A549 (cell line): ENCODE data around the gene IQCF6. TPM values are rescaled to one million over a fixed set of nuclear protein-coding genes. Genes with fewer than 3 reads are reported as not detected.

Experiments used
- ATAC-seq, 2 experiments: fragments of 200-7000 bp in 1 of 2; fragments of >200 bp in 1 of 2; cut with Nextera tagmentation in 1 of 2; cut with Tn5 transposase in 1 of 2; 3 replicates each; pipeline versions ENCODE4 v1.8.0 to v1.9.1; 2018 to 2020; ENCODE audit warnings: mild to moderate bottlenecking in 1 of 2, moderate library complexity in 1 of 2
- CTCF ChIA-PET: fragments of 300-600 bp; sonication (Branson Sonifier 250); formaldehyde crosslinking; extraction: SDS; loops from one replicate; lab custom pipeline; 2021; ENCODE audit warnings: antibody characterized with exemption, inconsistent platforms; lab: Yijun Ruan, JAX
- POLR2A ChIA-PET: fragments of 350-600 bp; formaldehyde crosslinking; extraction: SDS; loops from one replicate; lab custom pipeline; 2021; ENCODE audit warnings: antibody characterized with exemption, inconsistent platforms; lab: Yijun Ruan, JAX
- DNase-seq, 2 experiments: peaks; one replicate each; pipeline versions ENCODE4 v3.0.0 to v3.0.0-alpha.2; 2011 to 2016; ENCODE audit warnings: low read depth in 1 of 2, low spot score in 1 of 2
- FAIRE-seq: peaks from 2 replicates; lab custom pipeline; 2011; peaks lifted over from hg19 to GRCh38; lab: Jason Lieb, UNC
- H3K27ac ChIP-seq, 2 experiments: fragments of >200 bp; sonication (Bioruptor Twin); formaldehyde crosslinking; 3 replicates each; pipeline ENCODE4 v1.5.1; 2016 to 2017
- H3K4me1 ChIP-seq: fragments of >200 bp; sonication (Bioruptor Twin); formaldehyde crosslinking; 3 replicates; pipeline ENCODE4 v1.6.1; 2016
- H3K4me2 ChIP-seq: fragments of >200 bp; sonication (Bioruptor Twin); formaldehyde crosslinking; 3 replicates; pipeline ENCODE4 v1.6.1; 2016
- H3K4me3 ChIP-seq: fragments of >200 bp; sonication (Bioruptor Twin); formaldehyde crosslinking; 3 replicates; pipeline ENCODE4 v1.5.1; 2016
- H3K9me3 ChIP-seq: fragments of >200 bp; sonication (Bioruptor Twin); formaldehyde crosslinking; 3 replicates; pipeline ENCODE4 v1.6.1; 2016
- BCL3 ChIP-seq: fragments of >200 bp; sonication (Bioruptor Twin); formaldehyde crosslinking; IDR thresholded peaks from 3 replicates; pipeline ENCODE4 v1.6.1; 2016
- CBX2 ChIP-seq: fragments of 200-600 bp; sonication (generic); IDR thresholded peaks from 2 replicates; pipeline ENCODE4 v1.6.1; 2016; ENCODE audit warnings: low read depth, mild to moderate bottlenecking, borderline replicate concordance
- CBX8 ChIP-seq: fragments of 200-600 bp; sonication (generic); IDR thresholded peaks from 2 replicates; pipeline ENCODE4 v1.6.1; 2016
- CEBPB ChIP-seq, 2 experiments: fragments of >200 bp in 1 of 2; sonication (Bioruptor Twin) in 1 of 2; formaldehyde crosslinking in 1 of 2; IDR thresholded peaks; 2 replicates each; pipeline ENCODE4 v1.6.1; 2012 to 2016
- ELK1 ChIP-seq: fragments of 150-350 bp; IDR thresholded peaks from 2 replicates; pipeline ENCODE4 v1.6.1; 2014; ENCODE audit warnings: low read depth, mild to moderate bottlenecking, low read length
- EP300 ChIP-seq, 2 experiments: fragments of >200 bp; sonication (Bioruptor Twin); formaldehyde crosslinking; IDR thresholded peaks; 2 replicates in 1 of 2; 3 replicates in 1 of 2; pipeline ENCODE4 v1.6.1; 2016 to 2017
- HDAC2 ChIP-seq: fragments of 200-600 bp; sonication (generic); IDR thresholded peaks from 2 replicates; pipeline ENCODE4 v1.6.1; 2016
- HOXB13 ChIP-seq: fragments of 250-450 bp; sonication (Bioruptor Pico); IDR thresholded peaks from 2 replicates; pipeline ENCODE4 v1.5.0; 2020; ENCODE audit warnings: low read depth, mild to moderate bottlenecking, moderate library complexity
- HOXB5 ChIP-seq: fragments of 250-450 bp; sonication (Bioruptor Pico); IDR thresholded peaks from 2 replicates; pipeline ENCODE4 v1.5.0; 2020; ENCODE audit warnings: mild to moderate bottlenecking, moderate library complexity
- JUNB ChIP-seq: fragments of >200 bp; sonication (Bioruptor Twin); formaldehyde crosslinking; IDR thresholded peaks from 2 replicates; pipeline ENCODE4 v1.6.1; 2016
- KDM5A ChIP-seq: fragments of 200-600 bp; sonication (generic); IDR thresholded peaks from 2 replicates; pipeline ENCODE4 v1.6.1; 2016; ENCODE audit warnings: antibody characterized with exemption, mild to moderate bottlenecking
- MAFK ChIP-seq: fragments of 450-650 bp; IDR thresholded peaks from 2 replicates; pipeline ENCODE4 v1.6.1; 2014; ENCODE audit not compliant: partially characterized antibody
- MAX ChIP-seq: IDR thresholded peaks from 2 replicates; pipeline ENCODE4 v1.6.1; 2012
- POLR2AphosphoS2 ChIP-seq: conservative IDR thresholded peaks from 2 replicates; pipeline ENCODE4 v1.6.1; 2012; ENCODE audit warnings: low read length, improper control_type of control experiment, inconsistent platforms
- RAD21 ChIP-seq, 2 experiments: fragments of >200 bp in 1 of 2; sonication (Bioruptor Twin) in 1 of 2; formaldehyde crosslinking in 1 of 2; IDR thresholded peaks in 1 of 2; conservative IDR thresholded peaks in 1 of 2; 2 replicates in 1 of 2; 3 replicates in 1 of 2; pipeline ENCODE4 v1.6.1; 2012 to 2018; ENCODE audit warnings: inconsistent platforms in 1 of 2
- REST ChIP-seq: fragments of 200-600 bp; sonication (generic); IDR thresholded peaks from 2 replicates; pipeline ENCODE4 v1.6.1; 2016; ENCODE audit warnings: antibody characterized with exemption, mild to moderate bottlenecking, moderate library complexity
- RNF2 ChIP-seq: fragments of 200-600 bp; sonication (generic); IDR thresholded peaks from 2 replicates; pipeline ENCODE4 v1.6.1; 2016; ENCODE audit warnings: low read depth, mild to moderate bottlenecking, antibody characterized with exemption, moderate library complexity, borderline replicate concordance
- TP53 ChIP-seq: fragments of 250-450 bp; sonication (Bioruptor Pico); IDR thresholded peaks from 2 replicates; pipeline ENCODE4 v1.5.0; 2021; ENCODE audit warnings: mild to moderate bottlenecking, moderate library complexity
- USF2 ChIP-seq: fragments of 450-650 bp; IDR thresholded peaks from 2 replicates; pipeline ENCODE4 v1.6.1; 2014; ENCODE audit warnings: antibody characterized with exemption
- ZFP36 ChIP-seq: fragments of 450-650 bp; IDR thresholded peaks from 2 replicates; pipeline ENCODE4 v1.6.1; 2014; ENCODE audit warnings: borderline replicate concordance; ENCODE audit not compliant: partially characterized antibody
- ZNF302 ChIP-seq: fragments of 250-450 bp; sonication (Bioruptor Pico); IDR thresholded peaks from 2 replicates; pipeline ENCODE4 v1.9.0; 2021; ENCODE audit warnings: inconsistent platforms, mild to moderate bottlenecking, moderate library complexity
- WGBS: methylation state at CpG from one replicate; pipeline ENCODE4 v1.1.6; 2017; ENCODE audit errors: missing lambda C conversion rate; 5-methylcytosine and 5-hydroxymethylcytosine counted together
- polyA plus RNA-seq, 4 experiments: library from polyadenylated mRNA; depleted of rRNA in 3 of 4; stranded (reverse); fragments of >200 nt; fragmentation: RNase III in 1 of 4; extraction: RNeasy Plus Mini Kit Qiagen cat#74134 plus additional on column Dnase treatment in 1 of 4; gene quantifications; 2 replicates in 3 of 4; 3 replicates in 1 of 4; pipeline ENCODE4 v1.2.3, GENCODE V29; 2011 to 2017
- TF ChIP-seq, protein P1 (sequence below): fragments of 250-450 bp; sonication (Bioruptor Pico); IDR thresholded peaks from 2 replicates; pipeline ENCODE4 v1.5.0; 2020; ENCODE audit warnings: low read depth, mild to moderate bottlenecking, moderate library complexity

IQCF6 gene
- polyA plus RNA-seq, 2 of the 4 experiments (the other 2 are of a cell fraction), result not detected

DNA sequence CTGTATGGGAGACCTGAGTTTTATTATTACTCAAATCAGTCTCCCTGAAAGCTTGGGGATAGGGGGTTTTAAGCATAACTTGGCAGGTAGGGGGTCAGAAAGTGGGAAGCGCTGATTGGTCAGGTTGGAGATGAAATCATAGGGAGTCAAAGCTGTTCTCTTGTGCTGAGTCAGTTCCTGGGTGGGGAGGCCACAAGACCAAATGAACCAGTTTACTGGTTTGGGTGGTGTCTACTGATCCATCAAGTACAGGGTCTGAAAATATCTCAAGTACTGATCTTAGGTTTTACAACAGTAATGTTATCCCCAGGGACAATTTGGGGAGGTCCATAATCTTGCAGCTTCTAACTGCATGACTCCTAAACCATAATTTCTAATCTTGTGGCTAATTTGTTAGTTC, 17.8 kb upstream of the IQCF6 start:
- H3K4me1 ChIP-seq, result no peaks in the 10 kb centered on the region
- FAIRE-seq, result no peak
- H3K27ac ChIP-seq, result no peak overlapping the region
- WGBS, result 40% methylated on average over 1 of the region's 1 CpG
- H3K4me2 ChIP-seq, result no peak overlapping the region
- TF ChIP-seq REST (no peak), JUNB (no peak), ELK1 (no peak), RNF2 (no peak), TP53 (CRISPR knock-in tag) (no peak), USF2 (no peak), HOXB5 (CRISPR knock-in tag) (no peak), MAX (no peak), MAFK (no peak), POLR2AphosphoS2 (no peak), HOXB13 (CRISPR knock-in tag) (no peak), HDAC2 (no peak), KDM5A (no peak)
- TF ChIP-seq, protein P1, sequence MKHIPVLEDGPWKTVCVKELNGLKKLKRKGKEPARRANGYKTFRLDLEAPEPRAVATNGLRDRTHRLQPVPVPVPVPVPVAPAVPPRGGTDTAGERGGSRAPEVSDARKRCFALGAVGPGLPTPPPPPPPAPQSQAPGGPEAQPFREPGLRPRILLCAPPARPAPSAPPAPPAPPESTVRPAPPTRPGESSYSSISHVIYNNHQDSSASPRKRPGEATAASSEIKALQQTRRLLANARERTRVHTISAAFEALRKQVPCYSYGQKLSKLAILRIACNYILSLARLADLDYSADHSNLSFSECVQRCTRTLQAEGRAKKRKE (CRISPR knock-in tag), result no peak
- CTCF ChIA-PET, result interaction anchor here (0.7 kb wide), 1 partner anchor 80 kb away, joined by 3 read pairs; no protein-coding TSS in a partner anchor
- ATAC-seq, result no peak
- no peak overlapping the region for H3K4me3 ChIP-seq
- POLR2A ChIA-PET, result no interaction called here
- H3K9me3 ChIP-seq, result no peaks in the 10 kb centered on the region
- no peak for DNase-seq

- FAIRE-seq, result no peak
- CTCF ChIA-PET, result no interaction called here
- TF ChIP-seq TP53 (CRISPR knock-in tag) (no peak), KDM5A (no peak), ELK1 (no peak), REST (no peak), CEBPB (IDR thresholded peaks at IDR 0.05) (no peak), ZNF302 (CRISPR knock-in tag) (no peak), CBX8 (no peak), BCL3 (no peak), ZFP36 (no peak), POLR2AphosphoS2 (no peak), EP300 (IDR thresholded peaks at IDR 0.05) (no peak), RAD21 (conservative IDR thresholded peaks at IDR 0.05 in 1 of 2, IDR thresholded peaks at IDR 0.05 in 1 of 2) (no peak), CBX2 (no peak)
- TF ChIP-seq, protein P1 (CRISPR knock-in tag), result no peak
These were observed 15.2 kb upstream of the IQCF6 start for GRCh38 chr3:51794206-51794605.

More at GRCh38 chr3:51794206-51794605, 15.2 kb upstream of the IQCF6 start:
- no peak for ATAC-seq
- POLR2A ChIA-PET, result no interaction called here
- Histone ChIP-seq H3K4me2 (no peak overlapping the region), H3K27ac (no peak overlapping the region), H3K4me1 (no peaks in the 10 kb centered on the region), H3K9me3 (no peaks in the 10 kb centered on the region), H3K4me3 (no peak overlapping the region)
- WGBS, result 0% methylated on average over 1 of the region's 2 CpGs
- no peak for DNase-seq
